Measurements from ENCODE around the gene GADD45GIP1. TPM values are rescaled to one million over a fixed set of nuclear protein-coding genes. Genes with fewer than 3 reads are reported as not detected.

Gene GADD45GIP1
- total RNA-seq, 6 experiments from 2014 or later: 7.7 to 29.3 (median 10.0) TPM

GRCh38 chr19:12997967-12998940, 41.2 kb upstream of the GADD45GIP1 start:
- Histone ChIP-seq H3K36me3 (no peaks in the 10 kb centered on the region), H3K4me1 (peaks cover 0 to 22% (median 3%) of the 10 kb centered on the region in 4 donors), H3K27me3 (no peaks in the 10 kb centered on the region), H3K9me3 (no peaks in the 10 kb centered on the region), H3K27ac (no peak overlapping the region), H3K4me3 (no peak overlapping the region)
- DNase-seq (no peak), ATAC-seq (no peak)
- intact Hi-C loops (cut with DNase I): no loop called here
- no peak for TF ChIP-seq POLR2A (IDR thresholded peaks at IDR 0.05)
- TF ChIP-seq CTCF (IDR thresholded peaks at IDR 0.05): no peak
- WGBS (ENCODE audit: insufficient coverage, low coverage, low lambda C conversion rate, missing lambda C conversion rate): 75% methylated on average over 23 of the region's 32 CpGs

DNA sequence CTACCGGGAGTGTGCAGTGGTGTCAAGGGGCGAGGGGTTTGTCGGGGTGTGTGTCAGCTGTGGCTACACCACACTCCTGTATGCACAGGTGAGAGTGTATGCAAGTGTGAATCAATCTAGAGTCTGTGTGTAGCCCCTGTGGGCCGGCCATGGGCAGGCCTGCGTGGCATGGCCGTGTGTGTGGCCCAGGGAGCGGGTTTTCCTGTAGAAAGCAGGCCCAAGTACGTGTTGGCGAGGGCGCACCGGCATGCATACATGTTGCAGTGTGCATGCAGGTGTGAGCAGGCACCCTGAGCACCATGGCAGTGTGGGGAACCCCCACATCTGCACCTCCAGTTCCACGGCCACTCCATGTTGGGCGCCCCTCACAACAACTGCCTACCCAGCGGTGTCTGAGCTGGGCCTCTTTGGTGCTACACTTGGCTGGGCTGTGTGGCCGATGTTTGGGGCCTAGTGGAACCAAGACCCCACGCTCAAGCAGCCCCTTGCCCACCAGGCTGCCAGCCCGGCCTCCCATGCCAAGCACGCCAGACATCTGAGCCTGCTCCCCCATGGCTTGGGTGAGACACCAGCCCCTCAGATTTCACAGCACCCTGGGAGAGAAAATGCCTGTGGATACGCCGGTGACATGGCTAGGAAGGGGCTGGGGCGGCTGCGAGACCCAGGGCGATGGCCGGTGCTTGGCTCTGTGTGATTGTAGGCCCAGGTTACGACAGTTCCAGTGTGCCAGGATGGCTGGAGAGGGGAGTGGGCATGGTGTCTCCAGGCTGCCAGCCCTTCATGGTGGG, 40.4 kb upstream of the GADD45GIP1 start:
- Histone ChIP-seq H3K27ac (no peak overlapping the region), H3K9me3 (no peaks in the 10 kb centered on the region), H3K4me3 (peak overlapping the region in 1 of 3 donors; percentile 69), H3K4me1 (peaks cover 0 to 17% (median 3%) of the 10 kb centered on the region in 4 donors), H3K27me3 (no peaks in the 10 kb centered on the region), H3K36me3 (no peaks in the 10 kb centered on the region)
- intact Hi-C loops (cut with DNase I): no loop called here
- no peak for TF ChIP-seq CTCF (IDR thresholded peaks at IDR 0.05)
- no peak for TF ChIP-seq POLR2A (IDR thresholded peaks at IDR 0.05)
- WGBS (ENCODE audit: insufficient coverage, low coverage, low lambda C conversion rate, missing lambda C conversion rate): 76% methylated on average over 3 of the region's 25 CpGs
- ATAC-seq: no peak
- no peak for DNase-seq

DNA sequence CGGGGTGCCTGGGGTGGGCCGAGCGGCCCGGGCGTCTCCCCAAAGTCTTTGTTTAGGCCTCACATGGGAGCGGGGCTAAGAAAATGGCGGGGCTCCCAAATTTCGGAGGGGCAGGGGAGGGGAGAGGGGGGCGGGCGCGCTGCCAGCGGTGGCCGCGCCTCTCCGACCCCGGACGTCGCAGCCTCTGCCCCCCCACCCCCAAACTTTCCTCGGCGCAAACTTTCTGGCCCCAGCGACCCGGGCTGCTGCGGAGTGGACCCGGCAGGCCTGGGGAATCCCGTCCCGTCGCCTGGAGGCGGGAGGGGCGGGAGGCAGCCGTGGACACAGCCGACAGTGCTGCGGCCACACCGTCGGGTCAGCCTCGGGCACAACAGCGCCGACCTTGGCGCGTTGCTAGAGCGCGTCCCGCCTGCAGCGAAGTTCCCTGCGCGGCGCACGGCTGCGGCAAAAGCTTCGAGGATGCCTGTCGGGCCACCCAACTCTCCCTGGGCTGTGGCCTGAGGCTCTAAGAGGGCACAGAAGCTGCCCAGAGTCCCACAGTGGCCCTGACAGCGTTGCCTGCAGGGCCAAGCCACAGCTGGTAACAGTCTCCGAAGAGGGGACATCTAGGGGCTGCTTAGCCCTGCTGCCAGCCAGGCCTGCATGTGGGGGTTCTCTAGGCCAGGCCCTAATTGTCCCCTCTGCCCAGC, 39.5 kb upstream of the GADD45GIP1 start:
- intact Hi-C loops (cut with DNase I): no loop called here
- ATAC-seq (peak; percentile 67 to 80 (median 75)), DNase-seq (peak; percentile 63 to 70 (median 68))
- TF ChIP-seq POLR2A (IDR thresholded peaks at IDR 0.05) (no peak), CTCF (IDR thresholded peaks at IDR 0.05) (peak in 1 of 4 donors; percentile 5)
- Histone ChIP-seq H3K9me3 (no peaks in the 10 kb centered on the region), H3K27ac (peak overlapping the region in 2 of 3 donors; percentile 16 to 44), H3K36me3 (no peaks in the 10 kb centered on the region), H3K27me3 (no peaks in the 10 kb centered on the region), H3K4me1 (peaks cover 0 to 14% (median 3%) of the 10 kb centered on the region in 4 donors), H3K4me3 (peak overlapping the region; percentile 66 to 69 (median 68))
- no CpG with 5 or more reads among the region's 52 CpGs for WGBS (ENCODE audit: insufficient coverage, low coverage, low lambda C conversion rate, missing lambda C conversion rate)

All from right lobe of liver (tissue), 6 donors.